Stimulated activated effector memory CD8-positive, alpha-beta T cell treated with anti-CD3 and anti-CD28 coated beads, Interleukin-12 subunit alpha, Interleukin-12 subunit beta, amount 100 ng/mL, for 72 hours (primary cell): Measurements from ENCODE around the gene FOXF2.
"Not testable (repeated sequence)": the region's sequence is repeated elsewhere in the genome, so short reads cannot be mapped to it uniquely, and the experiment has no call there.

ENCODE experiments used
- ATAC-seq: fragments of 150-1000 bp; cut with Tn5 transposase; 2 replicates; pipeline ENCODE4 v1.10.0; 2021
- DNase-seq, 2 donors: peaks; one replicate each; pipeline ENCODE4 v3.0.0; 2021 to 2022; ENCODE audit warnings: low spot score in 2 of 2
- H3K27ac Mint-ChIP-seq: one replicate; pipeline ENCODE4 v1.8.0; 2022; ENCODE audit warnings: mild to moderate bottlenecking, mixed read lengths
- H3K36me3 Mint-ChIP-seq: one replicate; pipeline ENCODE4 v1.8.0; 2022; ENCODE audit warnings: mild to moderate bottlenecking, mixed read lengths
- H3K4me1 Mint-ChIP-seq: one replicate; pipeline ENCODE4 v1.8.0; 2022; ENCODE audit warnings: mixed read lengths
- H3K4me3 Mint-ChIP-seq: one replicate; pipeline ENCODE4 v1.8.0; 2022; ENCODE audit warnings: mild to moderate bottlenecking, mixed read lengths
- H3K9me3 Mint-ChIP-seq: one replicate; pipeline ENCODE4 v1.8.0; 2022; ENCODE audit warnings: mixed read lengths

The FOXF2 gene

DNA sequence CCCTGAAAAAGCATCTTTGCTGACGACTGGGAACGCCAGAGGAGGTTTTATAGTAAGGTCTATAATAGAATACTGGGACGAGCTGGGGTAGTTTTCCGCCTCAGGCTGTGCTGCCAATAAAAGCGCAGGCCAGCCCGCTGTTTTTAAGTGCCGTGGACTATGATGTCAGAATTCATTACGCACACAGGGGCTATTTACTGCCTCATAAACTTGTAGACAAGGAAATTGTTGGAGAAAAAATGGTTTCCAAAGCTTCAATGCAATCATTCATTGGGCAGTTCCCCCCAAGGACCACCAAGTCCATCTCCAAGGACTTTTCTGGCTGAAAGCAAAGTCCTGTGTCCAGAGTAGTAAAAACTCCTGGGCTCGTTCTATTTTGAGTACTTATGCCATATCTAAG, 20.4 kb upstream of the FOXF2 start:
- DNase-seq (no peak), ATAC-seq (no peak)
- Mint-ChIP-seq H3K4me3 (no peak overlapping the region), H3K9me3 (peaks cover 3% of the 10 kb centered on the region), H3K36me3 (no peaks in the 10 kb centered on the region), H3K27ac (no peak overlapping the region), H3K4me1 (no peaks in the 10 kb centered on the region)

DNA sequence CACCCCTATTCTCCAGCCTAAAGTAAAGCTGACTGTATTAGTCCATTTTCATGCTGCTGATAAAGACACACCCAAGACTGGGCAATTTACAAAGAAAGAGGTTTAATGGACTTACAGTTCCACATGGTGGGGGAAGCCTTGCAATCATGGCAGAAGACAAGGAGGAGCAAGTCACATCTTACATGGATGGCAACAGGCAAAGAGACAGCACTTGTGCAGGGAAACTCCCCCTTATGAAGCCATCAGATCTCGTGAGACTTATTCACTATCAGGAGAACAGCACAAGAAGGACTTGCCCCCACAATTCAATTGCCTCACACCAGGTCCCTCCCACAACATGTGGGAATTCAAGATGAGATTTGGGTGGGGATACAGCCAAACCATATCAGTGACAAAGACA, 19.7 kb upstream of the FOXF2 start:
- not testable (repeated sequence) for H3K27ac Mint-ChIP-seq, DNase-seq, H3K4me1 Mint-ChIP-seq, H3K9me3 Mint-ChIP-seq, H3K4me3 Mint-ChIP-seq, ATAC-seq, H3K36me3 Mint-ChIP-seq

DNA sequence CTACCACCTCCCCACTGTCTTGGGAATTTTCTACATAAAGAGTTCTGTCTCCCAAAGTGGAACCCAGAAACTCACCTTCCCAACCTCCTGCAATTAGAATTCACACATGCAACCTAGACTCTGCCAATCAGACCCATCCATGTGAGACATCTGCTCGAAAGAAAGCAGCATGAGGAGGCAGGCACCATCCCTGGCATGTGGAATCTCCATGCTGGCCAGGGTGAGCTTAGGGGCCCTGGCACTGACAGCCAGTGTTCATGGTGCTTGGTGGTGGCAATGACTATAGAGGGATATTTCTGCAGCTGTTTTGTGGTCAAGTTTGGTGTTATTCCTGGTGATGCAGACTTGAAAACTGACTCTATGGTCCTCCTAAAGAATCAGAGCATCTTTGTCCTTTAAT, 17.4 kb upstream of the FOXF2 start:
- no peaks in the 10 kb centered on the region for H3K36me3 Mint-ChIP-seq
- H3K4me1 Mint-ChIP-seq = no peaks in the 10 kb centered on the region
- H3K4me3 Mint-ChIP-seq = no peak overlapping the region
- no peak for DNase-seq
- peaks cover 3% of the 10 kb centered on the region for H3K9me3 Mint-ChIP-seq
- H3K27ac Mint-ChIP-seq = no peak overlapping the region
- ATAC-seq = no peak

DNA sequence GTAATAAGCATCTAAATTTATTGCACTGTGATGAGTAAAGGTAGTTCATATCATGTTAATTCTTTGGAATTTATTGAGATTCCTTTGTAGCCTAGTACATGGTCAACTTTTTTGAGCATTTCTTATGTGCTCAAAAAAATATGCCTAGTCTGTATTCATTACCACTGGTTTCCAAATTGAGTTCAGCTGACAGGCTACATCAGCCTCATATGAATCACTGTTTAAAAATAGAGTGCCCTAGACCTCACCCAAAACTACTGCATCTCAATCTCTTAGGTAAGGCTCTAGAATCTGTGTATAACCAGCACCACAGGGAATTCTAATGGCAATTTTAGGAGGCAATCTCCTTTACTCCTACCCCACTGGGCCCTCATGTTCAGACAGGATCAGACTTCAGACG, 16.7 kb upstream of the FOXF2 start:
- Mint-ChIP-seq H3K4me1 (no peaks in the 10 kb centered on the region), H3K9me3 (peaks cover 3% of the 10 kb centered on the region), H3K4me3 (no peak overlapping the region), H3K27ac (no peak overlapping the region), H3K36me3 (peaks cover 4% of the 10 kb centered on the region)
- ATAC-seq = no peak
- no peak for DNase-seq

DNA sequence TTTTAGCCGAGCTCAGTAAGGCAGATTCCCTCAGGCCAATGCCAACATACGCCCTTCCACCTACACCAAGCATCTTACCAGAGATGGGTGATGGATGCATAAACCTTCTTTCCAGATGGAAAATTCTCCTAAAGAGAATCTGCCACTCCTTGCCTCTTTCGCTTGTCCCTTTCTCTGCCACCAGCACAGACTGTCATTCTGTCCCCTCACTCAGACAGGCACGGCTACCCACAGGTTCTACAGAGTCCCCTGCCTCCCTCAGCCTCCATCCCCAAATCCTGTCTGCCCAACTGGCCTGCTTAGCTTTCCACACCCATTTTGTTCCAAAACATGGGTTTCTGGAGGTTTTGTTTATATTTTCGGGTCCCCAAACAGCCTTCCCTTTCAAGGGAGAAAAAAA, 12.7 kb upstream of the FOXF2 start:
- no peak overlapping the region for H3K4me3 Mint-ChIP-seq

DNA sequence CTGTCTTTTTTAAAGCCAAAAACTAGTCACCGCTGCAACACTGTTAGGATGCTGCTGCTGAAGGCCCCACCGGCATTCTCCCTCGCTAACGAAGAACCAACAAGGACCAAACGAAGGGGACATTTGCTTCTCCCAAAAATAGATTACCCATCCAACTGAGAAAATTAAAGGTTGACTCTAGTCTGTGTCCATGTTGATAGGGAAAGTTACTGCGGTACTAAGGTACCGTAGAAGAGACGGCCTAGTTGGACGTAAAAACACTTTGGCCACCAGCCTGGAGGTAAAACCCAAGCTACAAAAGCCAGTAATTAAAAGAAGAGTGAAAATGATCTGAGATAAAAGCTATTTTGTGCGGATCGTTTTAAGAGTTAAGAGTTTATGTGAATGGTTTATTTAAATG, 11.8 kb upstream of the FOXF2 start:
- Mint-ChIP-seq H3K27ac (no peak overlapping the region), H3K4me1 (peaks cover 13% of the 10 kb centered on the region), H3K9me3 (no peaks in the 10 kb centered on the region), H3K36me3 (peaks cover 14% of the 10 kb centered on the region), H3K4me3 (no peak overlapping the region)
- ATAC-seq = no peak
- no peak for DNase-seq

More for the DNA sequence above, 12.7 kb upstream of the FOXF2 start:
- H3K36me3 Mint-ChIP-seq = peaks cover 14% of the 10 kb centered on the region
- H3K27ac Mint-ChIP-seq = no peak overlapping the region
- H3K9me3 Mint-ChIP-seq = no peaks in the 10 kb centered on the region
- no peak for DNase-seq
- peaks cover 13% of the 10 kb centered on the region for H3K4me1 Mint-ChIP-seq
- no peak for ATAC-seq

DNA sequence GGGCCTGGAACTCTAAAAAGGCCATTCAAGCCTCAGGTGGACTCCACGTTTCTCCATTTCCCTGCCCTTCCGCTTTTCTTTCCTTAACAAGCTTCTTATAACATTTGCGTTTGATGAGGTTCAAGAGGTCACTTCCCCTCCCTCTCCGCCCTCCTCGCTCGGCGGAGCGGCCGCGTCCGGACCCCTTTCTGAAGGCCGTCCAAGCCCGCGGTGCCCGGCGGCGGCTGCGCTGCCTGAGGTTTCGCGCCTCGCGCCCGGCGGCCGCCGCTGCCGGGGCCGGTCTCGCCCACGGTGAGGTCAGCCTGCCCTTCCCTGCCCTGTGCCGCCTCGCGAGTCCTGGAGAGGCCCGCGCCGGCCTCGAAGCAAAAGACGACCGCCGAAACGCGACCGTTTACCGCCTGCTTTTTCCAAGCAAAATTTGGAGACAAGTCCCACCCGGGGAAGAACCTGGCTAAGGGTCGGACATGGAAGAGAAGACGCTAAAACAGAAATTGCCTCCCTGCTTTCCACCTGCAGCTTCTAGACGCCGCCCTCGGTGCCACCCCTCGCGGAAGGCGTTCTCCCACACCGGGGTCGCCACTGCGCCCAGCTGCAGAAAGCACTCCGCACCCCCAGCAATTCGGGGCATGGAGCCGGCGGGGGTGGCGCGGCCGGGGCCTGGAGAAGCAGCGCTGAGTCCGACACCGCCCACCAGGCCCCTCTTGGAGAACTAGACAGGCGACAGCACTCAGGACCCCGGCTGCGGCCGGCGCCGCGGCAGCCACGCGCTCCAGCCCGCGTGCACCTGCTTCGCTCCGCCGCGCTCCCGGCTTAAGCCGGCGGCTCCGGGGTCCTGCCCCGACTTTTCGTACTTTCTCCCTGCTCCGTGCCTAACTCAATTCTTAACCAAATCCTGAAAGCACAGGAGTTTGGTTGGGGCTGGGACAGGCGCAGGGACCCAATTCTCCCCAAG, 11.0 kb upstream of the FOXF2 start:
- peak in 1 of 2 donors; percentile 49 for DNase-seq
- no peak for ATAC-seq
- Mint-ChIP-seq H3K4me3 (peak overlapping the region; percentile 32), H3K36me3 (peaks cover 14% of the 10 kb centered on the region), H3K9me3 (no peaks in the 10 kb centered on the region), H3K27ac (no peak overlapping the region), H3K4me1 (peaks cover 13% of the 10 kb centered on the region)

DNA sequence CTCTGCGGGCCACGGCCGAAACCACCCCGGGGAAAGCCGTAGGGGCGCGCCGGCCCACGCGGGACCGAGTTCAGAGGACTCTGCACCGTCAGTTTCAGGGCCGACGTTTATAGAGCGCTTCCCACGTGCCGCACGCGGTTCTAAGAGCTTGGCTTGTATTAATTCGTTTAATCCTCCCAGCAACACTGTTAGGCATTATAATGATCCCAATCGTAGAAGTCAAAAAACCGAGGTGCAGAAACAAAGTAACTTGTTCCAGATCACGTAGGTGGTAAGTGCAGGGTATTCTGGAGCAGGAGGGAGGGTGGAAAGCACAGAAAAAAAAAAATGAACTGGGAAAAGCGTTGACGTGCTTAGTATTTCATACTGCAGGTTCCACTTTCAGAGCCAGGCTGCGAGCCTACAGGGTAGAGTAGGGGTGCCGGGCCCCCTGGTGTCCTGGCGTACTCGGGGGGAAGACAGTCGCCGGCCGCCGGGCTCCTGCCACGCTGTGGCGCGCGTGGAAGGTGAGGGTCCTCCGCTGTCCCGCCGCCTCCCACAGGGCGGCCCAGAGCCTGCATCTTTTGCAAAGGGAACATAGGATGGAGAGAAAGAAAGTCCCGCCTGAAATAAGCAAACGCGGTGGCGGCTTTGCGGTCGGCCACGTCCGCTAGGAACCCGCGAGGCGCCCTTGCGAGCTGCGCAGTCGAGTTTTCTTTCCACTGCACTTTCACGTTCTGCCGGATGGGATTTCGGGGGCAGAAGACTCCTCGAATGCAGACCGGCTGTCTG, 10.2 kb upstream of the FOXF2 start:
- DNase-seq (peak in 1 of 2 donors; percentile 54), ATAC-seq (no peak)
- Mint-ChIP-seq H3K36me3 (peaks cover 14% of the 10 kb centered on the region), H3K27ac (no peak overlapping the region), H3K4me1 (peaks cover 13% of the 10 kb centered on the region), H3K4me3 (peak overlapping the region; percentile 32), H3K9me3 (no peaks in the 10 kb centered on the region)

DNA sequence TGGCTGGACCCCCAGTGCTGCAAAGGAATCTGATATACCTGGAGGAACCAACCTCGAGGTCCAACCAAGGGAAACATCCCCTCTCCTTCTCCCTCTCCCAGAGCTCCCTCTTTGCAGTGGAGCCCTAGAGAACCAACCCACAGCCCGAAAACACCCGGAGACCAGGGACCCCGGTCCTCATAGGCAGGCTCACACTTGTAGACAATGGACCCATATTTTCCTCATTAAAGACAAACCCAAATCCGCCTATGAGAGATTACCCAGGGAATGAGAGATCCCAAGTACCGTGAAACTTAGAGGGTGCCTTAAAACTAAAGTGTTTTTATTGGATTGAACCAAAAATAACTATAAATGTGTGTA, 9.6 kb upstream of the FOXF2 start:
- Mint-ChIP-seq H3K36me3 (peaks cover 14% of the 10 kb centered on the region), H3K4me3 (peak overlapping the region; percentile 32), H3K9me3 (no peaks in the 10 kb centered on the region), H3K27ac (no peak overlapping the region), H3K4me1 (peaks cover 13% of the 10 kb centered on the region)
- DNase-seq (no peak), ATAC-seq (no peak)

DNA sequence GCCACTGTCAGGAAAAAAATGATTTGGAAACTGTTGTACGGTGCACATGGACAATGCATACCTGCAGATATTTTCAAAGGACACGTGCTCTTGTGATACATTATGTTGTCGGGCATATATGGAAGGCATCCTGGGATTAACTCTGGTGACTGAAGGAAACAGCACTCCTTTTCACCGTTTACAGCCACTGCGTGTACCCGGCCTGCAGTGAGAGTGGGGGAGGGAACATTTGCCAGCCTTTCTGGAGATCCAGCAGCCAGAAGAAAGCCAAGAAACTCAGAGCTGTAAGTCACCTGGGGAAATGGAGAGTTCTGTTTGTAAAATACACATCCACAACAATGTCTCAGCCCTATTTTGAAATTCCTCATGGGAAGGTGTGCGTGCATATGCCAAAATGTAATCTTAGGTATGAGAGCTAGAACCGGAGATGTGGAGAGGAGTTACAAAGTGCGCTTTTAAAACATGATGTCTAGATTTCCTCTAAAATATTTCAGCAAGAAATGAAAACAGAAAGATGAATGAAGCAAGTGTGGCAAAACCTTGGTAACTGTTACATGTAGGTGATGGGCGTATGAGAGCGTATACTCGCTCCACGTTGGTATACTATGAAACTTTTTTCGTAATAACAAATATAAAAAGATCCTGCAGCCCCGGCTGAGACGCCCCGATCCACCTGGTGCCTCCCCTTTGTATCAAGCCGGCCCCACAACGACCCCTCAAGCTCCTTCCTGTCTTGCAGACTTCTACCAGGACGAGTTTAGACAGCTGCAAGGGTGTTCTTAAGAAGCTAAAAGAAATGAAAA, 8.6 kb upstream of the FOXF2 start:
- ATAC-seq (no peak), DNase-seq (no peak)
- Mint-ChIP-seq H3K4me1 (peaks cover 21% of the 10 kb centered on the region), H3K9me3 (no peaks in the 10 kb centered on the region), H3K27ac (no peak overlapping the region), H3K36me3 (peaks cover 20% of the 10 kb centered on the region), H3K4me3 (no peak overlapping the region)

DNA sequence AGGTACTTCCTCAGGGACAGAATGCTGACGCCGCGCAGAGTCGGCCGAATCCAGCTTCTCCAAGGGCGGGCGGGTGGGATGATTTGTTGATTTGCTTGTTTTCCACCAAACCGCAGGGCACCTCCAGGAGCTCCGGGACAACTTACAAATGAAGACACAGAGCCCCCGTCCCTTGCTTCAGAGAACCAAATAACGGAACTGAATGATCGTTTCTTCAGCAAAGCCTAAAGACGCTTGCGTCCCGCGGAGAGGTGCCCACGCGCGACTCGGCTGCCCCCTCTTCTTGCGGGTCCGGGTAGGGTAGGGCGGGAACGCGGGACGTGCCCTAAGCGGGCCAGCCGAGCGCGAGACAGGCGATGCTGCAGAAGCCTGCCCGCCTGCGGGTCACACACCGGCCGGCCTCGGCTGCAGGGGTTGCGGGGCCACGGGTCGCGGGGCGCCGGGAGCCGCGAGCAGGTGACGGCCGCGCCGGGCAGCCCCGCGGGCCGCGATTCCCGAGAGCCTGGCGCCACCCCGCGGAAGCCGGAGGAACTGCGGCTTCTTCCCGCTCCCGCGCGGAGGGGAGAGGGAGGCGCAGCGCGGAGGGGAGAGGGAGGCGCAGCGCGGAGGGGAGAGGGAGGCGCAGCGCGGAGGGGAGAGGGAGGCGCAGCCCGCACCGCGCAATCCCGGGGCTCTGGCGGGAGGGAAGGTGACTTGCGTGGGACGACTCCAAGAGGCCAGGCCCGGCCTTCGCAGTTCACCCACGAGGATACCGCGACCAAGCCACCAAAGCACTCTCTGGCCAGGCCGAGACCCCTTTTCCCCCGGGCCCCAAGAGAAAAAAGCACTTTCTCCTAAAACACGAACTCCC, 7.7 kb upstream of the FOXF2 start:
- Mint-ChIP-seq H3K4me3 (no peak overlapping the region), H3K4me1 (peaks cover 21% of the 10 kb centered on the region), H3K9me3 (no peaks in the 10 kb centered on the region), H3K36me3 (peaks cover 20% of the 10 kb centered on the region), H3K27ac (no peak overlapping the region)
- ATAC-seq = peak; percentile 70
- peak; percentile 70 to 84 for DNase-seq

DNA sequence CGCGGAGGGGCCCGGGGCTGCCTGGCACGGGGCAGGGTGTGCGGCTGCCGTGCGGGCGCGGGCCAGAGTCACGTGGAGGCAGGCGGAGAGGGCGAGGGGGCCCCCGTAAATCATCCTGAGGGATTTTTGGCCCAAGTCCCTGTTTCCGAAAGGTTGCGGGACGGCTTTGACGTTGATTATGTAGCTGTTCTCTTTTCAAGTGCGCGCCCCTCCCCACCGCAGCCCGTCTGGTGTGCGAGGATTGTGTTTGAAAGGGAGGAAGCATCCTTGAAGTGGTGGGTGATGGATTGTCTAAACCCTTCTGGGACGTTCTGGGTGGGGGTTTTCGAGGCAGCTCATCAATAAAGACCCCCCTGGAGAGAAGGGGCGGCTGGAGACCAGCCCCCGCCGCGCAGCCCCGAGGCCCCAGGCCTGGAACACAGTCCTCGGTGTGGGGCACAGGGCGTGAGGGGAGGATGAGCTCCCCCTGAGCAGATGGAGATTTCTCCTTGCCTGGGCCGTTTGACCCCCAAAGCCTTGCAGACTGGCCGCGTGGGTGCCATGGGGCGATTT, 7.0 kb upstream of the FOXF2 start:
- no peak overlapping the region for H3K4me3 Mint-ChIP-seq
- peaks cover 18% of the 10 kb centered on the region for H3K36me3 Mint-ChIP-seq
- H3K27ac Mint-ChIP-seq = no peak overlapping the region
- ATAC-seq (no peak), DNase-seq (no peak)
- peaks cover 21% of the 10 kb centered on the region for H3K4me1 Mint-ChIP-seq
- H3K9me3 Mint-ChIP-seq = no peaks in the 10 kb centered on the region

DNA sequence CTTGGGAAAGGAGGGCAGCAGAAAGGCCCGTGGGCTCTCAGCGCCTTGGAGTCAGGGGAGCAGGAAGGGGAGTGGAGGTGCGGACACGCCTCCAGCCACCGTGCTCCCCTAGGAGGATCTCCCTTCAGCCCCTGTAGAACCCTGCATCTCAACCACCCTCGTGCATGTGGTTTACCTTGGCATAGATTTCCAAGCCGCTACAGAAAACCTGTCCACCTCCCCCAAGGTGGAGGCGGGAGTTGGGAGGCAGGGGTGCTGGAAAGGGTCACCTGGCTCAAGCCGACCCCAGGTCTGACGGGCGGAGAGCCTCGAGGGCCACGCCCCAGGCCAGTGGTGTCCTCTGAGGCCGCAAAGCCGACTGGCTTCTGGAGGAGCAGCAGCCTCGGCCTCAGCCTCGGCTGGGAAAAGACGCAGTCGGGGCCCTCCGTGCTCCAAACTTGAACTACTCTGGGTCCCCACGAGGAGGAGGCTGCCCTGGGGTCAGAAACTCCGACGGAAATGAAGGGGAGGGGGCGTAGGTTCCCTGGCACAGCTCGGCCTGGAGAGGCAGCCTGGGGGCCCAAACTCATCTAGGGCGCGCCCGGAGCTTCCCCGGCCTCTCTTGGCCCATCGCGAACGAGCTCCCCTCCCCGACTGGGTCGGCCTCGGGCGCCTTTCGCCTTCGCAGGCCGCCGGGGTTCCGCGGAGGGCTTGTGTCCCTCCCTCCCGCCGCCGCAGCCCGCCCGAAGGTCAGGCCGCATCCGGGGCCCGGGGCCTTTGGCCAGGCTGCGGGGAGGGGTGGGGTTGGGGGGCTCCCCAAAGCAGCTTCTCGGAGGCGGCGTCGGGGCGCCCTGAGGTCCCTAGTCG, 6.3 kb upstream of the FOXF2 start:
- H3K27ac Mint-ChIP-seq = no peak overlapping the region
- H3K9me3 Mint-ChIP-seq = no peaks in the 10 kb centered on the region
- no peak for DNase-seq
- H3K36me3 Mint-ChIP-seq = peaks cover 16% of the 10 kb centered on the region
- no peak for ATAC-seq
- no peak overlapping the region for H3K4me3 Mint-ChIP-seq
- peaks cover 24% of the 10 kb centered on the region for H3K4me1 Mint-ChIP-seq
